GM19324 (cell line): Measurements from ENCODE around the gene GRB14.
"Not testable (repeated sequence)": the region's sequence is repeated elsewhere in the genome, so short reads cannot be mapped to it uniquely, and the experiment has no call there.

Experiments
- ATAC-seq: cut with Tn5 transposase; IDR thresholded peaks from one replicate; pipeline ENCODE4 v1.9.1; 2021; ENCODE audit warnings: mild to moderate bottlenecking, moderate library complexity; ENCODE audit not compliant: unreplicated experiment, low FRiP score

The GRB14 gene

GRCh38 chr2:164620873-164621763 lies at the start of gene GRB14:
Gene GRB14, minus strand, starts transcription at chr2:164621482. Its CDS starts 173 bp downstream, at chr2:164621309.
- ATAC-seq, result no peak

GRCh38 chr2:164669291-164669690 lies 48.0 kb upstream of the GRB14 start:
- no peak for ATAC-seq

GRCh38 chr2:164667566-164667965 lies 46.3 kb upstream of the GRB14 start:
- ATAC-seq, result no peak

GRCh38 chr2:164664070-164664469 lies 42.8 kb upstream of the GRB14 start:
- ATAC-seq, result no peak

- ATAC-seq, result no peak
Measured at GRCh38 chr2:164662868-164663631, 41.8 kb upstream of the GRB14 start.

- ATAC-seq, result no peak
Measured at GRCh38 chr2:164662066-164662465, 40.8 kb upstream of the GRB14 start.

- no peak for ATAC-seq
Measured at GRCh38 chr2:164661349-164661748, 40.1 kb upstream of the GRB14 start.

- no peak for ATAC-seq
Measured at GRCh38 chr2:164657129-164657528, 35.8 kb upstream of the GRB14 start.

GRCh38 chr2:164655750-164656149 lies 34.5 kb upstream of the GRB14 start:
- ATAC-seq, result no peak

- no peak for ATAC-seq
Measured at GRCh38 chr2:164655336-164655735, 34.1 kb upstream of the GRB14 start.

GRCh38 chr2:164651361-164651760 lies 30.1 kb upstream of the GRB14 start:
- no peak for ATAC-seq

- ATAC-seq, result no peak
Measured at GRCh38 chr2:164644036-164644700, 22.9 kb upstream of the GRB14 start.

- ATAC-seq, result no peak
Measured at GRCh38 chr2:164642946-164643555, 21.8 kb upstream of the GRB14 start.

- ATAC-seq, result no peak
Measured at GRCh38 chr2:164642268-164642667, 21.0 kb upstream of the GRB14 start.

- ATAC-seq, result not testable (repeated sequence)
Measured at GRCh38 chr2:164628319-164628718, 7.0 kb upstream of the GRB14 start.

- no peak for ATAC-seq
Measured at GRCh38 chr2:164625378-164625971, 4.2 kb upstream of the GRB14 start.

- no peak for ATAC-seq
Measured at GRCh38 chr2:164624316-164624715, 3.0 kb upstream of the GRB14 start.

- no peak for ATAC-seq
Measured at GRCh38 chr2:164622338-164623106, 1.2 kb upstream of the GRB14 start.

- ATAC-seq, result no peak
Measured at GRCh38 chr2:164621764-164622105, 453 bp upstream of the GRB14 start.

- no peak for ATAC-seq
Measured at GRCh38 chr2:164620457-164620856, 825 bp downstream of the GRB14 start.
